ENCODE results near the gene FNTB.
"Not testable (repeated sequence)": the region's sequence is repeated elsewhere in the genome, so short reads cannot be mapped to it uniquely, and the experiment has no call there.

DNA sequence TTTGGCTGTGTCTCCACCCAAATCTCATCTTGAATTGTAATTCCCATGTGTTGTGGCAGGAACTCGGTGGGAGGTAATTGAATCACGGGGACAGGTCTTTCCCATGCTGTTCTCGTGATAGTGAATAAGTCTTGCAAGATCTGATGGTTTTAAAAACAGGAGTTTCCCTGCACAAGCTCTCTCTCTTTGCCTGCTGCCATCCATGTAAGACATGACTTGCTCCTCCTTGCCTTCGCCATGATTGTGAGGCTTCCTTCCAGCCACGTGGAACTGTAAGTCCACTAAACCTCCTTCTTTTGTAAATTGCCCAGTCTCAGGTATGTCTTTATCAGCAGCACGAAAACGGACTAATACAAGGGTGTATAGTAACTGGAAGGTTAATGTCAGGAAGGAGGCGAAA, 101.1 kb downstream of the FNTB start:
- TF ChIP-seq, protein P1, sequence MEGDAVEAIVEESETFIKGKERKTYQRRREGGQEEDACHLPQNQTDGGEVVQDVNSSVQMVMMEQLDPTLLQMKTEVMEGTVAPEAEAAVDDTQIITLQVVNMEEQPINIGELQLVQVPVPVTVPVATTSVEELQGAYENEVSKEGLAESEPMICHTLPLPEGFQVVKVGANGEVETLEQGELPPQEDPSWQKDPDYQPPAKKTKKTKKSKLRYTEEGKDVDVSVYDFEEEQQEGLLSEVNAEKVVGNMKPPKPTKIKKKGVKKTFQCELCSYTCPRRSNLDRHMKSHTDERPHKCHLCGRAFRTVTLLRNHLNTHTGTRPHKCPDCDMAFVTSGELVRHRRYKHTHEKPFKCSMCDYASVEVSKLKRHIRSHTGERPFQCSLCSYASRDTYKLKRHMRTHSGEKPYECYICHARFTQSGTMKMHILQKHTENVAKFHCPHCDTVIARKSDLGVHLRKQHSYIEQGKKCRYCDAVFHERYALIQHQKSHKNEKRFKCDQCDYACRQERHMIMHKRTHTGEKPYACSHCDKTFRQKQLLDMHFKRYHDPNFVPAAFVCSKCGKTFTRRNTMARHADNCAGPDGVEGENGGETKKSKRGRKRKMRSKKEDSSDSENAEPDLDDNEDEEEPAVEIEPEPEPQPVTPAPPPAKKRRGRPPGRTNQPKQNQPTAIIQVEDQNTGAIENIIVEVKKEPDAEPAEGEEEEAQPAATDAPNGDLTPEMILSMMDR (conservative IDR thresholded peaks at IDR 0.05): not testable (repeated sequence)
- TF ChIP-seq EZH2 (IDR thresholded peaks at IDR 0.05; ENCODE audit: low read depth): not testable (repeated sequence)

Data from PC-9 (cell line).